Measurements from ENCODE around the gene ARVCF. TPM values are rescaled to one million over a fixed set of nuclear protein-coding genes. Genes with fewer than 3 reads are reported as not detected.
A peak's percentile ranks its signal among the peaks of the same experiment; 100 is the strongest.

The ARVCF gene, protein sequence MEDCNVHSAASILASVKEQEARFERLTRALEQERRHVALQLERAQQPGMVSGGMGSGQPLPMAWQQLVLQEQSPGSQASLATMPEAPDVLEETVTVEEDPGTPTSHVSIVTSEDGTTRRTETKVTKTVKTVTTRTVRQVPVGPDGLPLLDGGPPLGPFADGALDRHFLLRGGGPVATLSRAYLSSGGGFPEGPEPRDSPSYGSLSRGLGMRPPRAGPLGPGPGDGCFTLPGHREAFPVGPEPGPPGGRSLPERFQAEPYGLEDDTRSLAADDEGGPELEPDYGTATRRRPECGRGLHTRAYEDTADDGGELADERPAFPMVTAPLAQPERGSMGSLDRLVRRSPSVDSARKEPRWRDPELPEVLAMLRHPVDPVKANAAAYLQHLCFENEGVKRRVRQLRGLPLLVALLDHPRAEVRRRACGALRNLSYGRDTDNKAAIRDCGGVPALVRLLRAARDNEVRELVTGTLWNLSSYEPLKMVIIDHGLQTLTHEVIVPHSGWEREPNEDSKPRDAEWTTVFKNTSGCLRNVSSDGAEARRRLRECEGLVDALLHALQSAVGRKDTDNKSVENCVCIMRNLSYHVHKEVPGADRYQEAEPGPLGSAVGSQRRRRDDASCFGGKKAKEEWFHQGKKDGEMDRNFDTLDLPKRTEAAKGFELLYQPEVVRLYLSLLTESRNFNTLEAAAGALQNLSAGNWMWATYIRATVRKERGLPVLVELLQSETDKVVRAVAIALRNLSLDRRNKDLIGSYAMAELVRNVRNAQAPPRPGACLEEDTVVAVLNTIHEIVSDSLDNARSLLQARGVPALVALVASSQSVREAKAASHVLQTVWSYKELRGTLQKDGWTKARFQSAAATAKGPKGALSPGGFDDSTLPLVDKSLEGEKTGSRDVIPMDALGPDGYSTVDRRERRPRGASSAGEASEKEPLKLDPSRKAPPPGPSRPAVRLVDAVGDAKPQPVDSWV
- 10 to 100 TPM; 12.5 to 13.4 TPM for total RNA-seq
- long read RNA-seq, partial matches to known transcripts: 8 of 18 reads
- long read RNA-seq, other reads (novel, unspliced or antisense): 10 of 18 reads

DNA sequence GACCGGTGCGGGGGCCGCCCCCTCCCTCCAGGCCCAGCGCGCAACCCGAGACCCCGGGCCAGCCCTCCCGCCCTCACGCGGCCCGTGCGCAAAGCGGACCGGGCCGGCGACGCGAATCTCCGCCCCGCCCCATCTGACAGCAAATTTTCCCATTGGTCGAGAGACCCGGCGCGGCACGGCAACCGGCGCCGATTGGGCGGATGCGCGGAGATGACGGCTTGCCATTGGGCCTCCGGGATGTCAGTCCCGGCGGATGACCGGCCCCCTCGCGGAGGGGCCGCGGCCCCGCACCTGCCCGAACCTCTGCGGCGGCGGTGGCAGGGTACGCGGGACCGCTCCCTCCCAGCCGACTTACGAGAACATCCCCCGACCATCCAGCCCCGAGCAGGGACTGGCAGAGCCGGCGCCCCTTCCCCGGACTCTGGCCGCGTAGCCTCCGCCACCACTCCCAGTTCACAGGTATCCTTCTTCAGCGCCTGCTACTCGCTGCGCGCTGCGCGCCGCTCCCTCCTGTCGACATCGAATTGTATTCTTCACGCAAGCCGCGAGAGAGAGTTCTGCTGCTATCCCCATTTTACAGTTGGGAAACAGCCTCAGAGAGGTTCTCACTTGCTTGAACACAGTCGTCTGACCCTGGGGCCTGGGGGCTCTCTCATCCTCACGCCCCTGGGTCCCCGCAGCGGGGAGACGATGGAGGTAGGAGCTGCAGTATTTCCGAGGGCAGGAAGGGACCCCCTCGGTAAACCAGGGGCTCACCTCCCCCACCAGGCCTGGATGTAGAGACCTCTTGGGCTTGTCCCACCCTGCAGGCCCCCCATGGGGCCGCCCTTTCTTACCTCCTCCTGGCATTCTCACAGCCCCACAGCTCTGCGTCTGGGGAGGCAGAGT, at the start of gene ARVCF:
ARVCF (minus strand) TSS at position 90 of the 888 bp plus-strand sequence. CDS start 26,029 bp downstream, outside the sequence.
- intact Hi-C loops (cut with DNase I): no loop called here
- DNase-seq (peak; percentile 94), ATAC-seq (peak; percentile 69 to 75)

DNA sequence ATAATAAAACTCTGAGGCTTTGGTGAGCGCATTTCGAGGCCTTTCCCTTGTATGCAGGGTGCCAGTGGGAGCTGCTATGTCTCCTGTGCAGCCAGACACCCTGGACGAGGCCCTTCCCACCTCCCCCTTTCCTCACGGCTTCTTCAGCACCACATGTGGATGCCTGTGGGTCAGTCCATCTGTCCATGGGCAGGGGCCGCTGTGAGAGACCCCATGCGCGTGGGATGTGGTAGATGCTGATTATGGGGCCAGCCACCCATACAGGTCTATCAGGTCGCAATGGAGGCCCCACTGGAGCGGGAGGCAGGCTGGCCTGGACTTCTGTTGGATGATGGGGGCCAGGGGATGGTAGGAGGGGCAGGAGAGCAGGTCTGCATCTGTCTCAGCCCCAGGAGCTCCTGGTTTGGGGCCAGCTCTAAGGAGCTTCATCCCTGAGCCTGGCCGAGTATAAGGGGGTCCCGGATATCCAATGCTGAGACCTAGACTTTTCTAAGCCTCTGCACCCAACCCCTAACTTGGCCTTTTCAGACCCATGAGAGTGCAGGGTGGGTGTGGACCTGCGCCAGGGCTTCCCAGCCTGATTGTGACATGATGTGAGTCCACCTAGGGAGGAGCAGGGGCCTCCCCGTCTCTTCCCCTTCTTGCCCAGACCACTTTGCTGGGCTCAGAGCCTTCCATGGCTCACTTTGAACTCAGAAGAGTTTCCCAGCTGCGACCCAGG, 49.4 kb upstream of the ARVCF start:
- intact Hi-C loops (cut with DNase I): no loop called here
- no peak for DNase-seq
- ATAC-seq: no peak

- ATAC-seq (no peak), DNase-seq (no peak)
- intact Hi-C loops (cut with DNase I): no loop called here
These were observed 48.1 kb upstream of the ARVCF start for GRCh38 chr22:20064545-20065262.

GRCh38 chr22:20064140-20064480, 47.5 kb upstream of the ARVCF start:
- DNase-seq (no peak), ATAC-seq (no peak)
- intact Hi-C loops (cut with DNase I): no loop called here

DNA sequence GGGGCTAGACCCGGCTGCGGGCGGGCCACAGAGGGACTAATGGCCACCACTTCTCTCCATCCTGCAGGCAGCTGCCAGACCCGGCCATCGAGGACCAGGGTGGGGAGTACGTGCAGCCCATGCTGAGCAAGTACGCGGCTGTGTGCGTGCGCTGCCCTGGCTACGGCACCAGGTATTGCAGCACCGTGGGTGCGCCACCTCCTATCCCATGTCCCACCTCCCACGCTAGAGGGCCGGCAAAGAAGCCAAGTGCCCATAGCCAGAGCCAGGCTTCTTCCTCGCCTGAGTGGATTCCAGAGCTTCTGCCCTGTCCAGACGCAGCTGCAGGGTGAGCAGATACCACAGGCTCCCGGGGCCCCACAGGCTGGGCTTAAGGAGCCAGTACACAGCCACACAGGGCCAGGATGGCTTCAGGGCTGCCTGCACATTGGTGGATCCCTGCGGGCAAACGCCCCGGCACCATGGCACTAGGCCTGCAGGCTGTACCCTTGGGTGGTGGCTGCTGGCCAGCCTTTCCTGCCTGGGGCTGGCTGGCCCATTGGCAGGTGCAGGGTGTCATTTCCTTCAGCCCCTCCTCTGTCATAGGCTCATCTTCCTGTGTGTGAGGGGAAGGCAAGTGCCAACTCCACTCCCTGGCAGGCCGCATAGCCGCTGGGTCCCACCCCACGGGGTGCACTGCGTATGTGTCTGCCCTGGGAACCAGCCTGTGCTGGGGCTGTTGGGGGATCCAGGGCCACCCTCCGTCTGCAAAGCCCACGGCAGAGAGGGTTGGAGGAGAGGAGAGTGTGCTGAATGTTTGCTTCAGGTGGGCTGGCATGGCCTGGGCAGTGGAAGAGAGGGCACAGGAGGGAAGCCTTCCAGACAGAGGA, 46.9 kb upstream of the ARVCF start:
- intact Hi-C loops (cut with DNase I): no loop called here
- ATAC-seq (peak in 1 of 2 donors; percentile 12), DNase-seq (no peak)

DNA sequence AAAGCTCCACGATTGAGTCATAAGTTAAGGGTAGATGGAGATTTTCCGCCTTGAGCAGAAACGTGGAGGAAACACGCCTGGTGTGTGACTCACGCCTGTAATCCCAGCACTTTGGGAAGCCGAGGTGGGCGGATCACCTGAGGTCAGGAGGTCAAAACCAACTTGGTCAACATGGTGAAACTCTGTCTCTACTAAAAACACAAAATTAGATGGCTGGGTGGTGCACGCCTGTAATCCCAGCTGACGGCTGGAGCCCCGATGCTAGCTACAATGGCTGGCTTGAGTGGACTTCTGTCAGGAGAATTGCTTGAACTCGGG, 46.1 kb upstream of the ARVCF start:
- intact Hi-C loops (cut with DNase I): no loop called here
- no peak for DNase-seq
- ATAC-seq: no peak

GRCh38 chr22:20062043-20062765, 45.6 kb upstream of the ARVCF start:
- DNase-seq (no peak), ATAC-seq (no peak)
- intact Hi-C loops (cut with DNase I): no loop called here

GRCh38 chr22:20061481-20061861, 44.8 kb upstream of the ARVCF start:
- intact Hi-C loops (cut with DNase I): no loop called here
- peak in 1 of 2 donors; percentile 19 for ATAC-seq
- no peak for DNase-seq

DNA sequence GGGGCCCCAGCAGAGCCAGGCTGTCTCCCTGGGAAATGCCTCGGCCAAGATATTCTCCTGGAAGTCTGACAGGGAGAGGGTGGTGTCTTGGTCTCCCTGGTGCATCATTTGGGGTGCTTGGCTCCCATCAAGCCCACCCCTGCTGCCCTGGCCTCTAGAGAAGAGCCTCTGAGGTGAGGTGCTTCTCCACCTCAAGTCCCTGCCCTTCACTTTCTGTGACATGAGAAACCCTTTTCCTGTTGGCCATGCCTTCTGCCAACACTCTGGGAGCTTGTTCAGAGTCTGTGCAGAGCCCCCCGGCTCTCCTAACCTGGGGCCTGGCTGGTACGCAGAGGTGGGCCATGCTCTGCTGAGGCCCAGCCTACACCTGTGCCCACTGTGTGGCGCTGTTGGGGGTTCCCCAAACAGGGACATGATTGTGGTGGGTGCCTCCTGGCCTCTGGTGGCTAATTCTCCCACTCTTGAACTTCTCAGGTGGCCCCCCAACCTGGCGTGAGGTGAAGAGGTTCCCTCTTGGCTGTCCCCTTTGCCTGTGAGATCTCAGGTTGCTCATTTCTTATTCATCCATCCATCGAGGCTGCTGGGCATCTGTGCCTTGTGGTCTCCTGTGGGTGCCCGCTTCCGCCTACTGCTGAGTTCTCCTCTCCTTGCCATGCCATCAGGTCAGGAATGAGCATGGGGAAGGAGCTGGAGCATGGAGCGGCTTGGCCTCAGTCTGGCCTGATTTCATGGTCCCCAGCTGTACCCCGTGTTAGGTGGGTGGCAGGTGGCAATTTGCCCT, 44.3 kb upstream of the ARVCF start:
- ATAC-seq (no peak), DNase-seq (no peak)
- intact Hi-C loops (cut with DNase I): no loop called here

- intact Hi-C loops (cut with DNase I): no loop called here
- no peak for DNase-seq
- ATAC-seq: no peak
These were observed 42.6 kb upstream of the ARVCF start for GRCh38 chr22:20058989-20059770.

- intact Hi-C loops (cut with DNase I): no loop called here
- DNase-seq (no peak), ATAC-seq (no peak)
These were observed 41.1 kb upstream of the ARVCF start for GRCh38 chr22:20057596-20058268.

GRCh38 chr22:20056696-20057386, 40.2 kb upstream of the ARVCF start:
- DNase-seq: no peak
- intact Hi-C loops (cut with DNase I): no loop called here
- no peak for ATAC-seq

DNA sequence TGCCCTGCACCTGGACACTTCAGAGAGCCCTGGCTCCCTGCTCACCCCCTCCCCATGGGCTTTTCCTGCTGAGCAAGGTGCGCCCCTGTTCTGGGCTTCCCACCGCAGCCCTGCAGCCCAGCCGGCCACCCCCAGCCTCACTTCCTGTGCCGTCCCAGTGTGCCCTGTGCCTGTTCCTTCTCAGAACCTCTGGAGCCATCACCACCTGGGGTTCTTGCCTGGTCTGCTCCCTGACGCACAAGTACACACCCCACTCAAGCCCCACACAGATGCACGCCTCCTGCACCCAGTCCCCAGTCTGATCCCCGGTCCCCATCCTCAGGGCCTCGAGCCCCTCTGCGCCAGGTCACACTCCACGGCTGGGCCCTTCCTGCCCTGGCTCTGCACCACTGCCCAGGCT, 39.5 kb upstream of the ARVCF start:
- intact Hi-C loops (cut with DNase I): no loop called here
- ATAC-seq: no peak
- no peak for DNase-seq

DNA sequence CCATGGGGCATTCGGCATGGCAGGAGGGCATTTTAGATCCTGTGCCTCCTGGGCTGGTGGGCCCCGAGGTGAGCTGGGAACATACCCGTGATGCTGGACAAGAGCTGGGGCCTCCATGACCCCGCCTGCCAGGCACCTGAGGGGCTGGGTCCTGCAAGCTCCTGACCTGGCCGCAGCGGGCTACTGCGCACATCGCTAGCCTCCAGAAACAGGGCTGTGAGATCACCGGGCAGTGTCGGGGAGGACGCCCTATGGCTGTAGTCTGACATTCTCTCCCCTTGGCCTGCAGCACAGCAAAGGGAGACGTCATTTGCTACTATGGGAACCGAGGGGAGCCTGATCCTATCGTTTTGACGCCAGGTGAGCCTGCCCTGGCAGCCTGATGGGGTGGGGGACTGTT, 39.0 kb upstream of the ARVCF start:
- intact Hi-C loops (cut with DNase I): no loop called here
- DNase-seq (no peak), ATAC-seq (no peak)

All from left cardiac atrium (tissue), 4 donors.